SKM-1 treated with dmso at 0.1 percent for 144 hours (cell line): Measurements from ENCODE around the gene AKAP17A.
A peak's percentile ranks its signal among the peaks of the same experiment; 100 is the strongest.
"Not testable (repeated sequence)": the region's sequence is repeated elsewhere in the genome, so short reads cannot be mapped to it uniquely, and the experiment has no call there.

ENCODE experiments used
- DNase-seq: peaks from one replicate; lab custom pipeline; 2025; ENCODE audit not compliant: unreplicated experiment; lab: John Stamatoyannopoulos, UW

AKAP17A gene

DNA sequence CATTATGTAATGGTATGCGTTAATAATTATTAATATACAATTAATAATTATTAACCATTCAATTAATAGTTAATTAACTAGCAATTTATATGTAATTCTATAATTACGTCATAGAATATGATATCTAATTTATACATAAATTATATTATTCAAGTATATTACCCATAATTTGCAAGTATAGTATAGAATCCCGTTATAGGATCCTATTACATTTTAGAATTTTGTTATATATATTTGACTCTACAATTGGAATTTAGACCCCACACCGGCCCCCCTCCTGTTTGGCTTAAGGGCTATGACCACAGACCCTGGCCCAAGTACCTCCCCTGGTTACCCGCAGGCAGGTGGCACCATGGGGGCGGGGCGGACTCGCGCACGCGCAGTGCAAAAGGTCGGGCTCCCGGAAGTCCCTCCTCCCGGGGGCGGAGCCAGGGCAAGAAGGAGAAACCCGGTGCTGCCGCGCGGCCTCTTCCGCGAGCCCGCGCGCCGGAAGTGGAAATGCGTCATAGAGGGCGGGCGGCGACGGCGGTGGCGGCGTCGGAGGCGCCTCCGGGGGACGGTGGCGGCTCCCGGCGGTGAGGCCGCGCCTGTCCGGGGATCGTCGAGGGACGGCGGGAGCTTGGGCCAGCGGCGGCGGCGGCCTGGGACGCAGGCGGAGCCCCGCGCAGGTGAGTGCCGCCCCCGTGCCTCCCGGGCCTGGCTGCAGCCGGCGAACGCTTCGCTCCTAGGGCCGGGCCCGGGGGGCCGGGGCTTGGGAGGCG, at the start of gene AKAP17A:
Gene AKAP17A (plus strand): TSS at position 503 of the 761 bp plus-strand sequence. CDS start 1,859 bp downstream, outside the sequence.
- peak; percentile 86 for DNase-seq

DNA sequence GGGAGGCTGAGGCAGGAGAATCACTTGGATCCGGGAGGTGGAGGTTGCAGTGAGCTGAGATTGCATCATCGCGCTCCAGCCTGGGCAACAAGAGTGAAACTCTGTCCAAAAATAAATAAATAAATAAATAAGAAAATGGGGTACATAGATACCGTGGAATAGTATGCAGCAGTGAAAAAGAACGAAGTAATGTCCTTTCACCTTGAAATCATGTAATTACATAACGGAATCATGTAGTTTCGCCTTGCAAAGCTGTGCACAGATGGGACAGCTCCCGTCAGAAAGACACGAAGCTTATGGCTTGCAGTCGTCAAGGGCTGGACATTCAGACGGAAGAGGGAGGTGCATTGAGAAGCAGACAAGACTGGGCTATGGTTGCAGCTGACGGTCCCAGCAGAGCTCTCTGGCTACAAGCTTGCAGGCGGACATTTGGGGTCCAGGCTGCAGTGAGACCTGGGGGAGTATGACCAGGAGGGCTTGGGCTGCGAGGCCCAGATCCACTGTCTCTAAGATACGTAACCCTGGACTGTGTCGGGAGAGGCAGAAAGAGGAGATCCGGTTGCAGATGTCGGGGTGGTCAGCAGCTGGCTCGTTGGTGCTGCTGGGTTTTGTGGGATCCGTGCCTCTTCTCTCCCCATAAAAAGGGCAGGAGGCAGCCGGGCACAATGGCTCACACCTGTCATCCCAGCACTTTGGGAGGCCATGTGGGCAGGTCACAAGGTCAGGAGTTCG, 48.2 kb upstream of the AKAP17A start:
- no peak for DNase-seq

GRCh38 chrX:1545776-1546408, 45.5 kb upstream of the AKAP17A start:
- DNase-seq = no peak

DNA sequence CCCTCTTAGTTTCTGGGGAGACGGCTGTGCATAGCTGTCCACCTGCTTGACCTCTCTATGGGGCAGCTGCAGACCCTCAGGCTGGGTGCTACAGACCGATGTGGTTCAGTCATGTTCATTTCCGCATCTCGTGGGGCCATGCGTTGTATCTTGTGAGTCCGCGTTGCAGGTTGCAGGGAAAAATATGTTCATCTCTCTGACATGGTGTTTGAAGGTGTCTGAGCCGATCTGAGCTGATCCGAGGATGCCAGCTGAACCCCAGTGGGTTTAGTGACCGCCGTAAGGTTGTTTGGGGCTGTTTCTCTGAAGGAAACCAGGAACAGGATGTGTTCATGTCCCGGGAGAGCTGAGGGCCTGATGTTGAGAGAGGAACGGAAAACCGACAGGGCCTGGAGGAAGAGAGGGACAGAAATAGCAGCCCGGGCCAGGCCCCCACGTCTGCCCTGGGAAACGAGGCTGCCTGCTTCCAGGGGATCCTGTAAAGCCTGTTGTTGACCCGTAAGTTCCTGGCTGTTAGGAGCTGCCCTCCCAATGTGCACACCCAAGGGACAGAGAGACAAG, 44.6 kb upstream of the AKAP17A start:
- no peak for DNase-seq

- no peak for DNase-seq
These were observed 39.4 kb upstream of the AKAP17A start for GRCh38 chrX:1551959-1552546.

GRCh38 chrX:1554469-1555210, 36.8 kb upstream of the AKAP17A start:
- no peak for DNase-seq

GRCh38 chrX:1555370-1555769, 36.0 kb upstream of the AKAP17A start:
- DNase-seq = no peak

DNA sequence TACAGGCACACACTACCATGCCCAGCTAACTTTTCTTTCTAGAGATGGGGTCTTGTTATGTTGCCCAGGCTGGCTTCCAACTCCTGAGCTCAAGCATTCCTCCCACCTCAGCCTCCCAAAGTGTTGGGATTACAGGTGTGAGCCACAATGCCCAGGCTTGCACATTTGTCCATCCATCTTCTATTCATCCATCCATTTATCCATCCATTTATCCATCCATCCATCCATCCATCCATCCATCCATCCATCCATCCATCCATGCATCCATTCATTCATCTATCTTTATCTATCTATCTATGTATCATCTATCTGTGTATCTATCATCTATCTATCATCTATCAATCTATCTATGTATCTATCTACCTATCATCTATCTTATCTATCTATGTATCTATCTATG, 34.0 kb upstream of the AKAP17A start:
- not testable (repeated sequence) for DNase-seq

- no peak for DNase-seq
These were observed 32.5 kb upstream of the AKAP17A start for GRCh38 chrX:1558761-1559468.

DNA sequence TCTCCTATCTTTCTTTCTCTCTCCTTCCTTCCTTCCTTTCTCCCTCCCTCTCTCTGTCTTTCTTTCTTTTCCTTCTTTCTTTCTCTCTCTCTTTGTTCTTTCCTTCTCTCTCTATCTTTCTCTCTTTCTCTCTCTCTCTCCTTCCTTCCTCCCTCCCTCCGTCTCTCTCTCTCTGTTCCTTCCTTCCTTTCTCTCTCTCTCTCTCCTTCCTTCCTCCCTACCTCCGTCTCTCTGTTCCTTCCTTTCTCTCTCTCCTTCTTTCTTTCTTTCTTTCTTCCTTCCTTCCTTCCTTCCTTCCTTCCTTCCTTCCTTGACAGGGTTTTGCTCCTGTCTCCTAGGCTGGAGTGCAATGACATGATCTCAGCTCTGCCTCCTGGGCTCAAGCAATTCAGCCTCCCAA, 30.2 kb upstream of the AKAP17A start:
- DNase-seq = no peak

DNA sequence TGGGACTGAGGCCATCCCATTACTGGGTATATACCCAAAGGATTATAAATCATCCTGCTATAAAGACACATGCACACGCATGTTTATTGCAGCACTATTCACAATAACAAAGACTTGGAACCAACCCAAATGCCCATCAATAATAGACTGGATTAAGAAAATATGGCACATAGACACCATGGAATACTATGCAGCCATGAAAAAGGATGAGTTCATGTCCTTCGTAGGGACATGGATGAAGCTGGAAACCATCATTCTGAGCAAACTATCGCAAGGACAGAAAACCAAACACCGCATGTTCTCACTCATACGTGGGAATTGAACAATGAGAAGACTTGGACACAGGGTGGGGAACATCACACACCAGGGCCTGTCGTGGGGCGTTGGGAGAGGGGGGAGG, 27.3 kb upstream of the AKAP17A start:
- DNase-seq = not testable (repeated sequence)

DNA sequence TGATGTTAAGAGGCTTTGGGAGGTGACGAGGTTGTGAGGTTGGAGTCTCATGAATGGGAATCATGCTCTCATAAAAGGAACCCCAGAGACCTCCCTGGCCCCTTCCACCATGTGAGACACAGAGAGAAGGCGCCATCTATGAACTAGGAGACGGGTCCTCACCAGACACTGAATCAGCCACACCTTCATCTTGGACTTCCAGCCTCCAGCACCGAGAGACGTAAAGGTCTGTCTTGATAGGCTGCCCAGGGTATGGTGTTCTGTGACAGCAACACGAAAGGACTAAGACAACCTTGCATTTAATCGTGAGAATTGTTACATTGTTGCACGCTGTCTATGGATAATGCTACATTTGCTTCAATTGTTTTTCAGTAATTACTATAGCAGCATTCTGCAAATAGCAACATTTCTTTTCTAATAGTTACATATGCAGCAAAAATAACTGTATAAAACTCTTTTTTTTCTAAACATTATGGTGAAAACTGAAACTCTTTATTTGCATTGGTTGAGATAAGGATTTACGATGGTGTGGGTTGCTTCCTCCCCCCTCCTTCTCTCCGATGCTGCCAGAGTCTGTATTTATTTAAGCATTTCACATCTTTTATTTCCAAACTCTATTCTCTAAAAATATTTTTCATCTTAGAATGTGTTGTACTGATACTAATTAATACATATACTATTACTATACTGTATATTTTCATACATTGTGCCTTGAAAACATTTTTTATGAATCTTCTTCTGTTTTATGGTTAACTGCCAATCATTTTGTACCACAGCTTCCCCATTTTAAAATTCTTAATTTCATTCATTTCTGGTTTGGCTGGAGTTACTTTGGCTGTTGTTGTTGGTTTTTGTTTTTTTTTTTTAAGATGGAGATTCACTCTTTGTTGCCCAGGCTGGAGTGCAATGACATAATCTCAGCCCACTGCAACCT, 26.4 kb upstream of the AKAP17A start:
- DNase-seq = no peak

DNA sequence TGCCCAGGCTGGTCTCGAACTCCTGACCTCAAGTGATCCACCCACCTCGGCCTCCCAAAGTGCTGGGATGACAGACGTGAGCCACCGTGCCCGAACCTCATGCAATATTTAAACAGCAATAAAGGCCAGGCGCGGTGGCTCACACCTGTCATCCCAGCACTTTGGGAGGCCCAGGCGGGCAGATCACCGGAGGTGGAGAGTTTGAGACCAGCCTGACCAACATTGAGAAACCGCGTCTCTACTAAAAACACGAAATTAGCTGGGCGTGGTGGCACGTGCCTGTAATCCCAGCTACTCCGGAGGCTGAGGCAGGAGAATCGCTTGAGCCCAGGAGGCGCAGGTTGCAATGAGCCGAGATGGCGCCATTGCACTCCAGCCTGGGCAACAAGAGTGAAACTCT, 17.2 kb upstream of the AKAP17A start:
- DNase-seq = not testable (repeated sequence)

DNA sequence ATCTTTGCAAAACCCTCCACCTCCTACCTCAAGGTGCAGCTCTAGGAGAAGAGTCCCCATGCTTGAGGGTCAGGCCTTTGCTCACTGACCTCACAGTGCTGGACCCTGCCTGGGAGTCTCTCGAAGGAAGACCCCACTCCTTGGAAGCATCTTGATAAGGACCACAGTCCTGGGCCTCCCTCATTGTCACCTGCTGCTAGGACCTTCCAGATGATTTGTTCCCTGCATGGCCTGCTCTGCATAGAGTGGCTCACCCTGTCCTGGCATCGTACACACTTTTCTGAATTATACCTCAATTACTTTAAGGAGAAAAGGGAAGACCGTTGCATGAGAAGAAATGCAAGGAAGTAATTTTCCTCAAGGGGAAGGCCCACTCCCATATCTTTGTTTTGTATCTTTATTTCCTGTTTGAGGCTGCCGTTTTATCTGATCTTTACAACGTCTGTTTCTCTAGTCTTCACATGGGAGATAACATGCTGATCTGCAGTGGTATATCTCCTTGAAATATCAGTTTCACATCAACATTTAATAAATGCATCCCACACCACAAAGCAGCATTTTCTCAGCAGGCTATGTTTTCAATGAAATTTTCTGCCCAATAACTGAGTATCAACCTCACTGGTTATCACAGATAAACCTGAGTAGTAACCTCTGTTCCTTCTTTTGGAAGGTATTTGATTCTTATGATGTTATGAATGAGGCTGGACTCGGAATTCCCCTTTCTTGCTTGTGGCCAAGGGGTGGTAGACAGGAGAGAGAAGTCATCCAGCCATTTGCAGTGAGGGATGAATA, 15.0 kb upstream of the AKAP17A start:
- DNase-seq = no peak

- no peak for DNase-seq
These were observed 13.6 kb upstream of the AKAP17A start for GRCh38 chrX:1577845-1578244.

DNA sequence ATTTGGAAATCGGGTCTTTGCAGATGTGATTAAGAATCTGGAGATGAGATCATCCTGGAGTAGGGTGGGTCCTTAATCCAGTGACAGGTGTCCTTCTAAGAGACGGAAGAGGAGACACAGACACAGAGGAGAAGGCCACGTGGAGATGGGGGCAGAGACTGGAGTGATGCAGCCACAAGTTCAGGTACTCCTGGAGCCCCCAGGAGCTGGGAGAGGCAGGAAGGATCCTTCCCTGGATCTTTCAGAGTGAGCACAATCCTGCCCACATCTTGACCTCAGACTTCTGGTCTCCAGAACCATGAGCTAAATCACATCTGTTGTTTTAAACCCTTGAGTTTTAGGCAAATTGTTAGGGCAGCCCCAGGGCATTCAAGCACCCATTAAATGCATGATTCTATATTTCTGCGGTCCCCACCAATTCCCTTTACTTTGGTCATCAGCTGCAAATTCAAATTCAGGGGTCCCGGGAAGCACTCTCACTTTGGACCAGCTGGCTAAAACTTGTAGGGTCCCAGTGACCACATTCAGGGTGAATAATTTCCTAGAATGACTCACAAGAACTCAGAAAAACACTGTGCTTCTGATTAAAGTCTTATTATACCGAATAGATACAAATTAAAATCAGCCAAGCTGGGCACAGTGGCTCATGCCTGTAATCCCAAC, 12.8 kb upstream of the AKAP17A start:
- DNase-seq = no peak

DNA sequence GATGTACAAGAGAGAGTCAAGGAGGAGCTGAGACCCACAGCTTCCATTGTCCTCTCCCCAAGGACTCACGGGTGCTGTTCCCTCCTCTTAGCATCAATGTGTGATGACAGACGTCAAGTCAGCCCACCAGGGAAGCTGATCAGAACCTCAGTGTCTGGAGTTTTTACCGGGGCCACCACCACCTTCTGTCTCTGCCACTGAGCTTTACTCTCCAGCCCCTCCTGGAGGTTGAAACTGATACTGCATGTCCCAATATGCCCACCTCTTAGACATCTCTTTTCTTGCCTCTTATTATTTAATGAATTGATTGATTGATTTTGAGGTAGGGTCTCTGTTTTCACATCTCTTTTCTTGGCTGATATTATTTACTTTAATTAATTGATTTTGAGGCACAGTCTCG, 10.3 kb upstream of the AKAP17A start:
- DNase-seq = peak; percentile 88
